GM18868 (cell line): ENCODE measurements around the gene CCDC191.
A peak's percentile ranks its signal among the peaks of the same experiment; 100 is the strongest.

Experiments used
- ATAC-seq: cut with Tn5 transposase; IDR thresholded peaks from one replicate; pipeline ENCODE4 v1.9.1; 2021; ENCODE audit warnings: mild to moderate bottlenecking, moderate library complexity; ENCODE audit not compliant: unreplicated experiment

CCDC191 gene

GRCh38 chr3:113966172-113966571, 90.2 kb downstream of the CCDC191 start:
- no peak for ATAC-seq

GRCh38 chr3:113963879-113964278, 92.4 kb downstream of the CCDC191 start:
- ATAC-seq: no peak

GRCh38 chr3:113954091-113954685, 102.1 kb downstream of the CCDC191 start:
- ATAC-seq: no peak

DNA sequence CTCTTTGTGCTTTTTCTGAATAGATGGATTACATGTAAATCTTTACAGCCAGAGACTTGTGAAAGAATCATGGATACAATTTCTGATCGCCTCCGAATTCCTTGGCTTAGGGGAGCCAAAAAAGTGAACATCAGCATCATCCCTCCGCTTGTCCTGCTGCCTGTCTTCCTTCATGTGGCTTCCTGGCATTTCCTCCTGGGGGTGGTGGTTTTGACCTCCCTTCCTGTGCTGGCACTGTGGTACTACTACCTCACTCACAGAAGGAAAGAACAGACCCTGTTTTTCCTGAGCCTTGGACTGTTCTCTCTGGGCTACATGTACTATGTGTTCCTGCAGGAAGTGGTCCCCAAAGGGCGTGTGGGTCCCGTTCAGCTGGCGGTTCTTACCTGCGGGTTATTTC, 102.6 kb downstream of the CCDC191 start:
- no peak for ATAC-seq

DNA sequence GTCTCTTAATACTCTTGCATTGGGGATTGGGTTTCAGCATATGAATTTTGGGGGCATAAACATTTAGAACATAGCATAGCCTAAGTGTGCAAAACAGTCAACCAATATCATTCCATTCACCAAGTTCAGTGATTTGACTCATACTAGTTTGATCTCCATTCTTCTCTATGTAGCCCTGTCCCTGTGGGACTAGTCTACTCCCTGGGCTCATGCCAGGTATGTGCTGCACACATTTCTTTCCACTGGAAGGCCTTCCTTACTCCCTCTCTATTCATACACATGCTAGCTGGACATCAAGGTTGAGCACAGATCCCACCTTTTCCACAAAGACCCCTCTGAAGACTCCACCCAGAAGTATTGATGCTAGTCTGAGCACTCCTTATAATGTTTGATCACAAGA, 103.4 kb downstream of the CCDC191 start:
- no peak for ATAC-seq

DNA sequence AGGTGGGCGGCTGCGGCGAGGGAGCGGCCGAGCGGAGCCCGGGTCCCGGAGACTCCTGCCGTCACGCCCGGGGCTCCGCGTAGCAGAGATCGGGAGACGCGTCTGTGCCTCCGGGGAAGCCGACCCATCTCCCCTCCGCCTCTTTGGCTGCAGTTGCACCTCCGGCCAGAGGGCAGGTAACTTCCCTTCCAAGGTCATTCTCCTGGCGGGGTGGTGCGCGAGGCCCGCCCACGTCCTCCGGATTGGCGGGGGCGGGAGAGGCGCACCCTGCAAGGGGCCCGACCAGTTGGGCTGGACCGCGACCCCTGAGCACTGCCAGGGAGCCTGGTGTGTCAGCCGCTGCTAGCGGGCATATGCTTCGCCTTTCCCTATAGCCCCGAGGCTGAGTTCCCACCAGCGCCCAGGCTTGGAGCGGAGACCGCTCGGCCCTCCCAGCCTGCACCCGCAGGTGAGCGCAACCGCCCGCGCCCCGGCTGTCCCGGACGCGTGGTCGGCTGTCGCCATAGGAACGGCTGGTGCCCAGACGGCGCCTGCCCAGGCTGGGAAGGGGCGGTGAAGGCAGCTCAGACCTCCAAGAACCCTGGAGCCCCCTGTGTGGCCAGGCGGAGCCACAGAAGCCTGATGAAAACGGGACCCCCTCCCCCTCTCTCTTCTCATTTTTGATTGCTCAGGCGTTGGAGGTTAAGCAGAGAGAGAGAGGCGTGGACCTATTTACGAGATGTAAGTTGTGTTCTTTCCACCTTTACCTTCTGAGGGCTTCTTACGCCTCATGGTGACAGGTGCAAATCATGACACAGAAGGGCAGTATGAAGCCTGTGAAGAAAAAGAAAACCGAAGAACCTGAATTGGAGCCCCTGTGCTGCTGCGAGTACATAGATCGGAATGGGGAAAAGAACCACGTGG, 108.1 kb downstream of the CCDC191 start:
- ATAC-seq: peak; percentile 46

DNA sequence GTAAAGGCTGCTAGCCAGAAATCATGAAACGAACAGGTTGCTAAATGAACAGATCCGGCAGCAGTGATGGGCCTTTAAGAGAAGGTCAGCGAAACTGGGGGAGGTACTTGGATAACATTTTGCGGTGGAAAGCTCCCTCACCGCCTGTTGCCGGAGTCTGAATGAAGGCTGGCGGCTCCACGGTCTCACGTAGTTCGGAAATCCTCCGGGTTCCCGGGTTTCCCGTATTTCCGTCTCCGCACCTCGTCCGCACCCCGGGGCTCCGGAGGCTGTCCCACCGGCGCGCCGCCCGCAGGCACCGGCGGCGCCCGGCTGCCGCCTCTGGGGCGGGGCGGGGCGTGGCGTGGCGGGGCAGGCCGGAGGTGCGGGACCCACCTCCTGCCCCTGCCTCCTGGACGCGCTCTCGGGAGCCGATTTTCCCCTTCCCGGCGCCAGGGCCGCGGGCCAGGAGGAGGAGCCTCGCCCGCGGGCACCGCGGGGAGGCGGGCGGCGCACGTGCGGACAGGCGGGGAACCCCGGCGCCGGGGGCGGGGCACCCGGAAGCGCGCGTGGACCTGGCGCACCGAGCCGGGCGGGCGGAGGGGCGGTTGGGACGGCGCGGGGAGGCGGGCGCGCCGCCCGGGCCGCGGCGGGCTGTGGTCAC, 108.8 kb downstream of the CCDC191 start, which contains the start of gene ZDHHC23:
Gene ZDHHC23 (plus strand): TSS at position 642 of the 643 bp plus-strand sequence. CDS start 790 bp downstream, outside the sequence.
- ATAC-seq: peak; percentile 77

GRCh38 chr3:113946831-113947230, 109.5 kb downstream of the CCDC191 start:
- ATAC-seq: no peak

- no peak for ATAC-seq
Observed at GRCh38 chr3:113927556-113927955, 128.8 kb downstream of the CCDC191 start.

DNA sequence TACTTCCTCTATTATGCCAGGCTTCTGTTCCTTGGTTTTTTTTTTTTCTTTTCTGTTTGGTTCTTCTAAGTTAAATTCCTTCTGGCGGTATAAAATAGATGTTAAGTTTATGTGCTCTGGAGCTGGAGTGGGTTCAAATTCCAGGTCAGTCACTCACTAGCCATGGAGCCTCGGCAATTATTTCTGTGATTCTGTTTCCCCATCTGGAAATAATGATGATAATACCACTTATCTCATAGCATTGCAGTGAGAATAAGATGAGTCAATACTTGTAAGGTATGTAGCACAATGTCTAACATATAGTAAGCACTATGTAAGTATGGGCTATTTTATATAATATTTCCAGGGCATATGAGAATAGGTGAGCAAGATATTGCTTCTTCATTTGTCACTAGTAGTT, 141.7 kb downstream of the CCDC191 start:
- no peak for ATAC-seq
